NCI-H187 treated with DMSO at 0.1 percent for 48 hours (cell line): ENCODE results near the gene THEMIS.

Experiments used
- DNase-seq: peaks from one replicate; lab custom pipeline; 2025; lab: John Stamatoyannopoulos, UW

THEMIS gene

DNA sequence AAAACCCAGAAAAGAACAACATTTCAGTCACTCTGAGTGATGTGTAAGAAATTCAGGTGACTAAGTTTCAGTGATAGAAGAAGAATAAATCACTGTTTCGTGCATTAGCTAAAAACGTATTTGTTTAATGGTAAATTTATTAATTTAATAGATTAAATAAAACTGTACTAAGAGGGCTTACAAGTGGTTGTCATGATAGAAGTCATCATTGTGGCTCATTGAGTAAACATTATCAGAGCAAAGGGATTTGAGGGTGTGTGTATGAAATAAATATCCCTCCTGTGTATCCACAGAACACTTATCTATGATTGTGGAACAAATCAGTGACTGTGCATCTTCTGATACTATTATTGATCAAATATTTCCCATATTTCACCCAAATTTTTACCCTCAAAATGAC is 40.1 kb downstream of the THEMIS start:
- DNase-seq, result no peak

DNA sequence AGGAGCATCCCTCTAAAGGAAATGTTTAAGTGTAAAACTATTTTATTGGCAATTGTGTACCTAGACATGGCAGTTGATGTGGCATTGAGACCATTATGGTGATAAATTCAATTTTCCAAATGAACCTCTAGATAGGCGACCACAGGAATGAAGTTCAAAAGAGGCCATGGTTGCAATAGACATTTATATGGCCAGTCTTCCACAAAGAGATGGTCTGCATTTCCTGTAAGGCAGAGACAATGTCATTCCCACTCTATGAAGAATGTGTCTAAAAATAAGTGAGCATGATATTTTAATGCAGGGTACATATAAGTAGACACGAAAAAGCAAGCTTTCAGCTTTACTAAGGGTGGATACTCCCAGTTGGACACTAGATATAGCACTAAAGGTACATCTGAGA is 40.9 kb downstream of the THEMIS start:
- no peak for DNase-seq

DNA sequence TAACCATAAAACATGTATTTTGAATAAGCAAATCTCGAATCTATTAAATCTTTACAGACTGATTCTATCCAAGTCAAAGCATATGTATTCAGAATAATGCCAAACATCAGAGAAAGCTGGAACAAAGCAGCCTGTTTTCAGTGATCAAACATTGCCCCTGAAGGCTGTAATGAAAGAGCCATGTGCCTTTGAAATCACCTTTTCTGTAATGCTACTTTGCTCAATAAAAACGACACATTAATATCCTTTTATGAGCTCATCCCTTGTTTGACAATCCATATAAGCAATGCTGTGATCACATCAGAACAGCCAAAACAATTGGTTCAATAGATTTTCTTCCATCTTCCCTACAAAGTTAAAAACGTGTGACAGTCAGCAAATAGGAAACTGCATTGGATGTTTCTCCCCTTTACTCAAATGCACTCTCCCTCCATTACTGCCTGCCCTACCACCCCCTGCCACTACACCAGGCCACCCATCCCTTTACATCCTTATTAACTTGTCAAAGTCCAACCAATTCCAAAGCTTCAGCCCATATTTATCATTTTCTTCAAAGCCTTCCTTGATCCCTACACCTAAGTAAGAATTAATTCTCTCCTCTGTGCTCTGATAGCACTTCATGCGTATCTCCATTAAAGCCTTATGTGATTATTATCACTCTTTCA is 42.0 kb downstream of the THEMIS start:
- DNase-seq, result no peak

DNA sequence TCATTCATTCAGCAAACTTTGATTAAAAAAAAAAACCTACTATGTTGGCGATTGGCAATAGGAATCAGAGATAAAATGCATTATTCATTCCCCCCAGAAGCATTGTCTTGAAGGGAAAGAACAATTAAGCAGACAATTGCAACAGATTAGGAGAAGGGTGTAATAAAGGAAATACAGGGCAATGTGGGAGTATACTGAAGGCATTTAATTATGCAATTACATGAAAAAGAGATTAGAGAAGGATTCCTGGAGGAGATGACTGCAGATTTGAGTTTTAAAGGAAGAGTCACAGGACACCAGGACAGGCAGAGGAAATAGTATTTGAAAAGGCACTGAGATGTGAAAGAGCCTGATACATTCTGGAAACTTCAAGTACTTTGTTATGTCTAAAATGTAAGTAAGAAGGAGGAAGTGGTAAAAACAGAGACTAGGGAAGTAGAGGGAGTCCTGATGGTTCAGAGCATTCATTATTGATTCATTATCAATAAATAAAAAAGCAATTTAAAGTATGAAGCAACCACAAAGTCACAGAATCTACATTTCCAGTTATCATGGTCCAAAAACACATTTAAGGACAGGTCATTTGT is 43.7 kb downstream of the THEMIS start:
- no peak for DNase-seq

DNA sequence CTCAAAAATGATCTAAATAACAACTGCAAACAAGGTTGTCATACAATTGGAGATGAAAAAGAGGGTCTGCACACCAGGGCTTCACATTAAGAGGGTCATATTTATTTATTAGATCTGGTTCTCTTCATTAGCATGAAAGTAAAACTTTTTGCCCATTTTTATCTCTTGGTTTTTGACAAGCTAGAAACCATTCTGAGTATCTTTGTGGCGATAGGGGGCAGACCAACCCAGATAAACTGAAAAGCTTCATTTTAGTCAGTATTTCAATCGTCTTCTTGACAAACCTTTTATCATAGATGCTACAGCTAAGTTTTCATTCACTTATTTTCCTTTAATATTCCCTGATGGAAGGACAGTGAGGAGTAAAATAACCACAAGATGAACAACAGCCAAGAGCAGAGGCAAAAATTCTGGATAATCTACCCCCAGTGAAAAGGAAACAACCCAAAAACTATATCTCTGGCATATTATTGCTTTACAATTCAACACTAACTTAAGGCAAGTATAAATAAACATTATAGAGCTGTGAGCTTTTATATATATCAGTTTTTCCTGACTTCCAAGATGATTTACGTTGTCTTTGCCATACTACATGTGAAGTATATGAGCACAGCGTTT is 45.2 kb downstream of the THEMIS start:
- DNase-seq, result no peak

DNA sequence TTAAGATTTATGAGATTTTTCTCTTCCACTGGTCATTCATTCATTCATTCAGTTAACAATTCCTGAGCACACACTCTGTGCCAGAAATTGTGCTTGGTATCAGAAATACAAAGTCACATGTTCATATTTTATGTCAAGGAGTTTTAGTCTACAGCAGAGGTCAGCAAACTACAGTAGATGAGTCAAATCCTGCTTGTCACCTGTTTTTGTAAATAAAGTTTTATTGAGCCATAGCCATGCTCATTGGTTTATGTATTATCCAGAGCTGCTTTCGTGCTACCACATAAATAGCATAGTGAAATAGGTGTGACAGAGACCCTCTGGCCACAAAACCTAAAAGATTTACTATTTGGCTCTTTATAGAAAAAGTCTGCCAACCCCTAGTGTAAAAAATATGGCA is 46.8 kb downstream of the THEMIS start:
- no peak for DNase-seq

DNA sequence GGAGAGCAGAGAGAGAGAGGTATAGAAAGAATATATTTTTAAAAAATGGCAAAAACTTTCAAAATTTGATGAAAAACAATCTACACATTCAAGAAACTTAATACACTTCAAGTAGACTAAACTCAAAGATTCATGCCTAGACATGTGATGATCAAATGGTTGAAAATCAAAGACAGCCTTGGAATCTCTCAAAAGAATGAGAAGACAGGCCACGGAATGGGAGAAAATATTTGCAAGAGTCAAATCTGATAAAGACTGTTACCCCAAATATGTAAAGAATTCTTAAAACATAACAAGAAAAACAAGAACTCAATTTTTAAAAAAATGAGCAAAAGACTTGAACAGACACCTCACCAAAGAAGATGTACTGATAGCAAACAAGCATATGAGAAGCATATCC is 49.7 kb downstream of the THEMIS start:
- no peak for DNase-seq

DNA sequence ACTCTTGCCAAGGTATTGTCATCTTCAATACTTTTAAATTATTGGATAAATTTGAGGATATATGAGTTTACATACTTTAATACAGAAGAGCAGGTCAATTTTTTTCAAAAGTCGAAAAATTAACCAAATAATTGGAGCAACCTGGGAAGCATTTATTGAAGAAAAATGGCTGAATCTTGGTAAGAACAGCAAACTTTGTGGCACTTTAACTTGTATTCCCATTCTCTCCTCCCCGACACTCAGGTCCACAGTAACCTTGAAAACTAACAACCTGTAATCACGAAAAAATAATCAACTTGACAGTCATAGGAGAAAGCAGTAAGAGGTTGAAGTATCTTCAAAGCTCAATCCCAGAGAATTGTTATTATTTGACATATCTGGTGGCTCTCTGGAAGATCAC is 55.6 kb downstream of the THEMIS start:
- no peak for DNase-seq

DNA sequence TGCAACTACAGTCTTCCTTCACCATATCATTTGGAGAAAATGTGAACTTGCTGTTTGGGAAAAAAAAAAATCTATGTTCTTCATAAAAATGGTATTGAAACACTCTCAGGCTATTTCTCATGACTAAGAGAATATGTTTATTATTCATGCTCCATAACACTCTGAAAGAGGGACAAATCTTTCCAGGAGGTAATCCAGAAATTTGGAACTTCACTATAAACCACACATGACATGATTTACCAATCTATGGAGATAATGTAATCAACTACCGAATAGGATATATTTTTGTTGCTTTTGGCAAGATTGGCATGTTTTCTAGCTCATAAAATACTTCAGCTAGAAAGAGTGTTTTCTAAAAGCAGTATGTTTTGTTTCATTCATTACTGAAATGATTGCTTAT is 56.3 kb downstream of the THEMIS start:
- no peak for DNase-seq

DNA sequence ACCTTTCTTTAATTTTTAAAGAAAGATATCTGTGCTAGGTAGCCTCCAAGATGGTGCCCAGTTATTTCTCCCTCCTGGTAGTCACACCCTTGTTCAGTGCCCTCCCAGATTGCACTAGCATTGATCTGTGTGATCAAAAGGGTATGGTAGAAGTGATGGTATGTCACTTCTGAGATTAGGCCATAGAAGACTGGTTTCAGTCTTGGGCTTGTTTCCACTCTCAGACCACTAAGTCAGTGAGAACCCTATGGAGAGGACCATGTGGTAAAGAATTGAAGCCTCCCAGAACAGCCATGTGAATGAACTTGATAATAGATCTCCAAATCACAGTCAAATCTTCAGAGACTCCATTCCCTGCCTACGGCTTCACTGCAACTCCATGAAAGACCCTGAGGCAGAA is 57.3 kb downstream of the THEMIS start:
- DNase-seq, result no peak

DNA sequence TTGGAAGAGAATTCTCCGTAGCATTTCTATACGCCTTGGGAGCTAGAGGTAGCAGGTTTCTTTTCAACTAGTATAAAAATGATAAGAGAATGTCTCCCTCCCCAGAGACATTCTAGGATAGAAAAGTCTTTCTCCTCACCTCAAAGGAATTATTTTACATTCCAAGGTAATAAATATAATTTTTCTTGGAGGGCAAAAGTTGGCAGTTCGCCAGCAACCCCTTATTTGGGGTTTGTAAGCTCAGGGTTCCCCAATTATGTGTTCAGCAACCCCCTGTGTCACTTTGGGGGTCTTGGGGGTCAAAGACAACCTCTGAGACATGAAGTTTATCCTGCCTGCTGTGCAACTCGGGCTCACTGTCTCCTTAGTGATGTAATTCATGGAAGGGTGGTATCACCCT is 58.3 kb downstream of the THEMIS start:
- no peak for DNase-seq

DNA sequence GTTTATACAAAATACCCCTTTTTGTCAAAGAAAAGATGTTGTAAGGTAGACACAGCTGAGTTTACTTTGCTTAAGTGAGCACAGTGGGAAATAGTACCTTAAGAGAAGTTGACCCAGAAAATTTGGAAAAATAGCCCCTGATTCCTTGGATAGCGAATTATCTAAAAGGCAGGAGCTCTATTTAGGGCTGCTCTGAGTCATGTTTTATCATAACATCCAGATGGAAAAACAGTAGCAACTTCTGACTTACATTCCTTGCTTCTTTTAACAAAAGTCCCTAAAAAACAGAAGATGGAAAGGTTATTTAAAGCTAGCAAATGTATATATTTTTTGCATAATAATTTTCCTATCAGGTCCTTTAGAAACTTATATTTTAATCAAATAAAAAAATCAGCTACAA is 59.0 kb downstream of the THEMIS start:
- DNase-seq, result no peak

DNA sequence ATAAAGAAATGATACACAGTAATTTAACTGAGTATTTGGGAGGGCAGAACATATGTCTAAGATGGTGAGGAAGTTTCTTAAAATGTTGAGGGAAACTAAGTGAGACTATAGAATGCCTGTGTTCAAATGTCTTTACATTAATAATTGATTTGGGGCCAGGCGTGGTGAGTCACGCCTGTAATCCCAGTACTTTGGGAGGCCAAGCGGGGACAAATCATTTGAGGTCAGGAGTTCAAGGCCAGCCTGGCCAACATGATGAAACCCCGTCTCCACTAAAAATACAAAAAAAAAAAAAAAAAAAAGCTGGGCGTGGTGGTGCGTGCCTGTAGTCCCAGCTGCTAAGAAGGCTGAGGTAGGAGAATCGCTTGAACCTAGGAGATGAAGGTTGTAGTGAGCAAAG is 66.7 kb downstream of the THEMIS start:
- no peak for DNase-seq

DNA sequence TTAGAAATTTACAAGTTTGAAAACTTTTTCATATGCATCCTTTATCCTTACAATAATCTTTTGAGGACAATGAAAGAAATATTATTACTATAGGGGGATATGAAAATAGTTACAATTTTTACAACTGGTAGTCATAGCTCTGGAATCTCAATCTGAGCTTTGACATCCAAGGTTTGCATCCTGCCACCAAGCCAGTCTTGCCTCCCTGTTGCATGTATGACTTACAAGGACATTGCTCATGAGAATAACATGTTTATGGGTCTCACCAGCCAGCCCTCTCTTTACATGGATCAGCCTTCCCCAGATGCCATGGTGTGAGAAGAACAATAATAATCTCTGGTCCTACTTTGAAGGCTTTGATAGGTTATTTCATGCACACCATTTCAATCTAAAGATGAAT is 67.5 kb downstream of the THEMIS start:
- DNase-seq, result no peak

DNA sequence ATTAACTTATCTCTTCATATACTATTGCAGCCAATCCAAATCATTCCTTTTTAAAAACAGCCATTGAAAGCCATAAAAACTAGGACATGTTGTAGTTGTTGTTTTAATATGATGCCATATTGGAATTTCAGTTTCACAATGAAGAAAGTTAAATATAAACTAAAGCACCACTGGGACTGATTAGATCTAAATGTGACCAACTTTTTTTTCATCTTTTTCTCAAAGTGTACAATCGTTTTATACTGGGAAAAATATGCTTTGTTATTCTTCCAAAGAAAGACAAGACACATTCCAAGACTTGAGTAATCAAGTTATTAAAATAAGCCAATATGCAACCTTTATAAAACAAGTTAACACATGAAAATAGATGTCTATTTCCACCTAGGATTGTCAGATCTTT is 68.5 kb downstream of the THEMIS start:
- no peak for DNase-seq

DNA sequence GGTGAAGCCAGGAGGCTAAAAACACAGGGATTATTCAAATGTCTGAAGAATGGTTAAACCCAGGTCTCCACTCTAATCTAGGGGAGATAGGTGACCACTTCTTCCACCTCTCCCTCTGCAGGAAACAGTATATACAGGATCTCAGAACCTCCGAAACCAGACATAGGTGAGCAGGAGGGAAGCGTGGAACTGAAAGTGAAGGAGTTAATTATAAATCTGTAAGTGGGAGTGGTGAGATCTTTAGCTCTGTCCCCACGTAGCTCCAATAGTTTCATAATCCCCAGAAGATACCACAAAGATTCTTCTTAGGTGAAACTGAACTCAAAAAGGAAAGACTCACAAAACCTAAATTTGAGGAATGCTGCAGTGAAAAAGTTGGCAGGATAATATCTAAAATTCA is 76.8 kb downstream of the THEMIS start:
- no peak for DNase-seq

DNA sequence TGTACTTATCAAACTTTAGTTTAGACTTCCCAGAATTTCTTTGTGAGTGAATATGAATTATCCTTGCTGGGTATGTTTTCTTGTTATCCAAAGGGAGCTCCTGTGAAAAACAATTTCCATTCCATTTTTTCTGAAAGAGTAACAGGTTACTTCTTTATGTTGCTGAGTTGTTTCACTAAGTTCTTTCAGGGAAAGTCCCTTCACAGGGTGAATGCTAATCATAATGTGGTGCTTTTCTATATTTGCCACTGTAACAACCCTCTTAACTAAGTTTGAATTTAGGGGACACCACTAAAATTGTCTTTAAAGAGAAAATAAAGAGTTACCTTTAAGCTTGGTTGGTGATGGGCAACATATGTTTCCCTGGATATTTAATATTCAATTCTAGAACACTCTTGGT is 79.4 kb downstream of the THEMIS start:
- no peak for DNase-seq

DNA sequence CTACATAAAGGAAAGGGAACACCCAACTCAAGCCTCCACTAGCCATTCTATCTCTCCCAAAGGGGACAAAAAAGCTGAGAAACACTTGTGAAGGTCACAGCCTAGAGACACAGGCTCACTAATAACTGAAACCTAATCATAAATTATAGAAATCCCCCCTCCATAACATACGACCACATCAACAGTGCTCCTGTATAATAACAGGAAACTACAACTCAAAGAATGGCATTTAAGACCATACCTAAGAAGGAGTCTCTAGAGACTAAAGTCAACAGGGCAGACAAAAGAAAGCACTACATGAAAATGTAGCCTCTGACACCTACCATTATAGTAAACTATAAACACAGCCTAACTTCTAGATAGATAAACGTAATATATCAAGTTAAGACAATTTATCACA is 82.7 kb downstream of the THEMIS start:
- no peak for DNase-seq

DNA sequence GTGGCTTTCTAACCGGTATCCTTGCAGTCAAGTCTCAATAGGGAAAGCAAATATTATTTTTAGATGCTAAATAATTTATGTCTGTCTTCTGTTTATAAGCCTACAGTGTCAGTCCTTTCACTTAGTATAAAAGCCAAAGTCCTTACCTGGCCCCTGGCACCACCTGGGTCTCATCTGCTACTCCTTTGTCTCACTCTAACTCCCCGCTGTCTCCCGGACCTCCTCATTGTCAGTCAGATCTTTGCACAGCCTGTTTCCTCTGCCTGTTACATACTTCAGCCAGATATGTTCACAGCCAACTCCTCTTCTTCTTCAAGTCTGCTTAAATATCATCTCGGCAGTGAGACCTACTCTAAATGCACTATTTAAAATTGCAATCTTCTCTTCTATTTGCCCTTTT is 84.2 kb downstream of the THEMIS start:
- DNase-seq, result no peak

DNA sequence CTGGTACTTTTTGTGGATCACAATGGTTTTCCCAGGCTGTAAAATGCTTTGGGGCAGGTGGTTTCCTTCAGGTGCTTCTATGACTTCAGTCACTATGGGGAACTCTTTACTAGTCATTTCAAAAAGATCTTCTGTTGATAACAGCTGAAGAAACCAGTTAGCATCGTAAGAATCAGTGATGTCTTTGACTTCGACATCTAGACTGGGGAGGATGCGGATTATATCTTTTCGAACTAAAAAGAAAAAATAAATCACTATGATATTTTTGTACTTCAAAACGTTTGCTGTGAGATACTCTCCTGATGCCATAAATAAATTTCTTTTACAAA is 87.2 kb downstream of the THEMIS start:
- no peak for DNase-seq

DNA sequence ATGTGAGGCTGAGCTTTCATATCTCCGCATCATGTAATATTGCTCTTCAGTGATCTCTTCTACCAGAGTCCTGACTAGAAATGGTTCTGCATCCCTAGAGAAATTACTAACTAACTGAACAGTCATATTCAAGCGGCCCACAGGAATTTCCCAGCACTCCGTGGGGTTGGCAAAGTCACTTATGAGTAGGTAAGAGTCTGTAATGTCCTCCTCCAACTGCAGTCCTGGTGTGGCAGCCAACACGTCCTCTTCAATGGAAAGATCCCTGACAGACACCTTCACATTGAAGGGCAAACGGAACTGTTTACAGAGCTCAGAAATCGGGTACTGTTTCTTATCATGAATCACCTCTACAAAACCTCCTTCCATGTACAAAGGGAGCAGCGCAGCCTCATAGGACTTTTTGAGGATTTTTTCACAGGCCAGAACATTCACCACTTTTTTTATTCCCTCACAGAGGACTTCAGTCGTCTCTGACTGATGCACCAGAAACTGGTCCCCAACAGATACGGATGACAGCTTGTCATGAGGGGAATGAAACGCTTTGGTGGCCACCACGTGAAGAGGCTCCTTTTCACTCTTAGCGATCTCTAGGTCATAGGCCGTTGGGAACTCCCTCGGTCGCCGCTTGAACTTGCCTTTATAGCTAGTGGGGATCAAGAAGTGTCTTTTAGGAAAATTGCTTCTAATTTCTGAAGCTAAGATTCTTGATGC is 87.7 kb downstream of the THEMIS start:
- DNase-seq, result no peak

DNA sequence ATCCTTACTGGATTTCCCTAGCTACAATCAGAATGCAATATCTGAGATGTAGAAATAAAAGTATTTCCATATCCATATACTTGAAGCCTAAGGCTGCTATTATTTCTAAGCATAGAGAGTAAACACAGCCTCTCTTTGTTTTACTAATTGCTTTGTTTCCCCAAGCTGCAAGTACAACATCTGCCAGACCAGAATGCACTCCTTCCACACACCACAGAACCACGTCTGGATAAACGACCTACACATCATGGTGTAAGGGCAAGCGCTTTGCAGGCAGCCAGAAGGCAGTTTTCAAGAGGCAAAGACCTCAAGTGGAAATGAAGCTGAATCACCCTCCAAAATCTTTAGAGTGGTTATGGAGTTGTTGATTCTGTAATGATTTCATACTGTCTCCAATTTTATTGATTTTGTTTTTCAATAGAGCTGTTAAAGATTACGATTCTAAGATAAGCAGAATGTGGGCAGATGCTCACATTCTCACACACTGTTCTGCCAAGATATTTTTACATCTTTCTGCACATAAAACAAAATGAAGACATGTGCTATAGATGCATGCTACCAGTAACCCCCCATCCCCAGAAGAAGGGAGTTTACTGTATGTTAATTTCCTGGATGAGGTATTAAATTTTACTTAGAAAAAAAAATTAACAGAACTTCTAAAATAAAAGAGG is 88.8 kb downstream of the THEMIS start:
- no peak for DNase-seq
